Psoas muscle (tissue), 8 donors: ENCODE data around the gene COG1. TPM values are rescaled to one million over a fixed set of nuclear protein-coding genes. Genes with fewer than 3 reads are reported as not detected.

ENCODE experiments used
- ATAC-seq, 4 donors: fragments of 200-7000 bp; cut with Tn5 transposase; one replicate each; pipeline ENCODE4 v1.9.1; 2020; ENCODE audit warnings: moderate library complexity in 3 of 4, mild to moderate bottlenecking in 2 of 4
- DNase-seq, 2 donors: peaks; one replicate each; pipeline ENCODE4 v3.0.0-alpha.2; 2020
- H3K27ac ChIP-seq: fragments of 200-600 bp; one replicate; pipeline ENCODE4 v1.8.0; 2022
- H3K27me3 ChIP-seq, 3 donors: fragments of 200-600 bp in 1 of 3; one replicate each; pipeline versions ENCODE4 v1.6.1 to v1.8.0; 2013 to 2022; ENCODE audit warnings: low read length in 2 of 3, mild to moderate bottlenecking in 2 of 3, moderate library complexity in 1 of 3; ENCODE audit not compliant: insufficient read depth in 3 of 3
- H3K36me3 ChIP-seq, 2 donors: fragments of 200-600 bp in 1 of 2; one replicate each; pipeline versions ENCODE4 v1.6.1 to v1.8.0; 2013 to 2022; ENCODE audit warnings: low read depth in 1 of 2, mild to moderate bottlenecking in 1 of 2, moderate library complexity in 1 of 2; ENCODE audit not compliant: insufficient read depth in 1 of 2
- H3K4me1 ChIP-seq: fragments of 200-600 bp; one replicate; pipeline ENCODE4 v1.8.0; 2022
- H3K4me3 ChIP-seq: fragments of 200-600 bp; one replicate; pipeline ENCODE4 v1.8.0; 2022; ENCODE audit warnings: mild to moderate bottlenecking
- H3K9me3 ChIP-seq: fragments of 200-600 bp; one replicate; pipeline ENCODE4 v1.8.0; 2022
- WGBS, 3 donors: extraction: QIAGEN DNeasy Blood & Tissue Kit; methylation state at CpG; one replicate each; pipeline versions ENCODE4 v1.1.6 to v1.1.7; 2013; 5-methylcytosine and 5-hydroxymethylcytosine counted together
- intact Hi-C, 2 donors: fragments of 100-400 bp; cut with DNase I; formaldehyde crosslinking; loops; one replicate each; pipeline versions ENCODE4 v1.11.0 to v1.14.2; 2022
- polyA plus RNA-seq, 3 donors: library from polyadenylated mRNA; stranded (reverse); fragments of 200-250 nt; gene quantifications; one replicate each; pipeline ENCODE4 v1.2.3, GENCODE V29; 2013
- total RNA-seq, 4 donors: library from RNA; stranded (reverse); fragmentation: NEBNext Ultra II Directional in 2 of 4; extraction: Animal tissue kit (Norgen Biotek cat#: 25700) in 2 of 4; gene quantifications; one replicate each; pipeline versions ENCODE4 v1.2.1 to v1.2.4, GENCODE V29; 2021 to 2023
- TF ChIP-seq, protein P1 (sequence below): fragments of 200-600 bp; IDR thresholded peaks from one replicate; pipeline ENCODE4 v1.8.0; 2022; ENCODE audit warnings: antibody characterized with exemption
- donor health status: healthy with polysubstance abuse.
- donor health status: DM: no; HTN: no; CAD: no; lungs with moderate emphysema.
- donor health status: Bipolar disorder and iron deficiency.
- donor health status: healthy.
- donor health status: DM: yes; HTN: yes; CAD: no.
- donor health status: DM: no; HTN: no; CAD: no.
- donor health status: DM: no; HTN: no; CAD: no.
- donor health status: DM: yes; HTN: yes; CAD: no.

COG1 gene
- total and polyA plus RNA-seq, 7 donors: 28.9 to 61.9 (median 48.4) TPM

DNA sequence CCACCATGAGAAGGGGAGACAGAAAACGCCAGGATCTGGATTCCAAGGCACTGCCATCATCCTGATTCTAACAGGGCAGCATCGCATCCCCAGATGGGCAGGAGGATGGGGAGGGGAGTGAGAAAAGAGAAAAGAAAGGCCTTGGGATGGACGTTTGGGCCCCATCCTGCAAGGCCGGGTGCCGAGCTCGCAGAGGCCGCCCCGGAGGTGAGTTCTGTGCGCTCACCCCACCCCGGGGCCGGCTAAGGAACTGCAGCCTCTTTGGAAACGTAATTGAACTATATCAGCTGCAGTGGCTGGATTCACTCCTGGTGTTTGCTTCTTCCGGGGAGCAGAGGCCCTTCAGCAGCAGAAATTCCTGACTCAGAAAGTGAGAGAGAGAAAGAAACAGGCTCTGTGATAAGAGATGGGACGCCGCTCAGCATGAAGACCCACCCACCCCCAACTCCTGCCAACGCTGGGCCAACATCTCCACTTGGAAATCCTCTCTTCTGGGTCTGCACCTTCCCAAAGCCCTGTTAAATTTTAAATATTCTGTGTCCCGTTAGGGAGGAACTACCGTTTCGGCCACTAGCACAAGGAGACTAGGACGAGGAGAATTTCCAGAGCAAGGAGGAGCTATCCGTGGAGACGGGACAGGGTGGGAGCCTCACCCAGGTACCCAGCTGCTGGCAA, 36.6 kb upstream of the COG1 start:
- Histone ChIP-seq H3K4me1 (no peaks in the 10 kb centered on the region), H3K27ac (no peak overlapping the region), H3K9me3 (no peaks in the 10 kb centered on the region), H3K27me3 (peaks cover 0 to 7% (median under 1%) of the 10 kb centered on the region in 3 donors), H3K36me3 (no peaks in the 10 kb centered on the region), H3K4me3 (no peak overlapping the region)
- WGBS, 3 donors: 23 to 29% (median 28%) methylated on average over 22 of the region's 22 CpGs
- intact Hi-C loops: loop anchor here (2.0 to 10.0 kb wide), 5 partner anchors 169 to 592 kb away; no protein-coding TSS in a partner anchor
- DNase-seq (peak; percentile 68 to 71), ATAC-seq (peak; percentile 73 to 85 (median 80))
- TF ChIP-seq, protein P1, sequence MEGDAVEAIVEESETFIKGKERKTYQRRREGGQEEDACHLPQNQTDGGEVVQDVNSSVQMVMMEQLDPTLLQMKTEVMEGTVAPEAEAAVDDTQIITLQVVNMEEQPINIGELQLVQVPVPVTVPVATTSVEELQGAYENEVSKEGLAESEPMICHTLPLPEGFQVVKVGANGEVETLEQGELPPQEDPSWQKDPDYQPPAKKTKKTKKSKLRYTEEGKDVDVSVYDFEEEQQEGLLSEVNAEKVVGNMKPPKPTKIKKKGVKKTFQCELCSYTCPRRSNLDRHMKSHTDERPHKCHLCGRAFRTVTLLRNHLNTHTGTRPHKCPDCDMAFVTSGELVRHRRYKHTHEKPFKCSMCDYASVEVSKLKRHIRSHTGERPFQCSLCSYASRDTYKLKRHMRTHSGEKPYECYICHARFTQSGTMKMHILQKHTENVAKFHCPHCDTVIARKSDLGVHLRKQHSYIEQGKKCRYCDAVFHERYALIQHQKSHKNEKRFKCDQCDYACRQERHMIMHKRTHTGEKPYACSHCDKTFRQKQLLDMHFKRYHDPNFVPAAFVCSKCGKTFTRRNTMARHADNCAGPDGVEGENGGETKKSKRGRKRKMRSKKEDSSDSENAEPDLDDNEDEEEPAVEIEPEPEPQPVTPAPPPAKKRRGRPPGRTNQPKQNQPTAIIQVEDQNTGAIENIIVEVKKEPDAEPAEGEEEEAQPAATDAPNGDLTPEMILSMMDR: peak; percentile 73

DNA sequence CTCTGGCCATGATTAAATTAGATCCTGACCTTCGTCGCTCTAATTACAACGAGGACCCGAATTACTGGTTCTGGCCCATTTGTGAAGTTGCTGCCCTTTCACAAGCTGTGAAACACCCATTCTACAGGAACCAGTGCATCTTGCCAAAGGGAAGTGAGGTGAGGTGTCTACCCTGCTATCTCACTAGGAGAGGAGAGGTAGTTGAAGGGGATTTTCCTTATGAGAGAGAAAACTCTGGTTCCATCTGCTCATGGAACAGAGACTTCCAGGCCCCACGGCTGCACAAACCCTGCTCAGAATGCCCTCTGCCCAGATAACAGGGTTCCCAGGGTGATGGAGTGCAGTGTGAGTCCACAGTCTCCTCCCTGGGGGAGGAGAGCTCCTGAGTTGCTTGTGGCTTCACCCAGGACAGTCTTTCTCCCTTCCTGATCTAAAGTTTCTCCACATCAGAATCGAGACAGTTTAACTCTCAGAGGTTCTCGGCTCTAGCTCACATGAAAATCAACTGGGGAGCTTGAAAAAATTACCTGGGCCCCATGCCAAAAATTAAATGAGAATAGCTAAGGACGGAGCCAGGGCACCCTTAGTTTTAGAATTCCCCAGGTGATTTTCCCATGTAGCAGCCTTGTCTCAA, 35.9 kb upstream of the COG1 start:
- no peaks in the 10 kb centered on the region for H3K36me3 ChIP-seq
- H3K27ac ChIP-seq: no peak overlapping the region
- DNase-seq: no peak
- TF ChIP-seq, protein P1: no peak
- peaks cover 0 to 14% (median 5%) of the 10 kb centered on the region in 3 donors for H3K27me3 ChIP-seq
- H3K9me3 ChIP-seq: no peaks in the 10 kb centered on the region
- no peak overlapping the region for H3K4me3 ChIP-seq
- 69 to 71% (median 70%) methylated on average over 8 of the region's 8 CpGs for WGBS, 3 donors
- no peaks in the 10 kb centered on the region for H3K4me1 ChIP-seq
- no peak for ATAC-seq
- intact Hi-C loops: loop anchor here (2.0 to 10.0 kb wide), 5 partner anchors 170 to 592 kb away; no protein-coding TSS in a partner anchor

DNA sequence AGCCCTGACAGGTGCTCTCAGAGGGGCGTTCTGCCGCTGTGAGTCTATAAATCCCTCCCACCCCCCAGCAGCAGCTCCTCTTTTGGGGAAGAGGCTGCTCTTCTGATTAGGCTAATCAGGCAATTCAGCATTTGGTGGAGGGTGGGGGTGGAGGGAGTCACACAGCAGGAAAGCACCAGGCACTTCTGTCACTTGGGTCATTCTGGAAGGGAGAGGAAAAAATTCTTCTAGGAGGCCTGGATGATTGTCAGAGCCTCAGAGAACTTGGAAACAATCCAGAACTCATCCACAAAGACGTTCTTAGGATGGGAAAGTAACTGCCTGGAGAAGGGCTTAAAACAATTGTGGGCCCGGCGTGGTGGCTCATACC, 35.3 kb upstream of the COG1 start:
- H3K27ac ChIP-seq: no peak overlapping the region
- intact Hi-C loops: loop anchor here (2.0 to 10.0 kb wide), 5 partner anchors 170 to 593 kb away; no protein-coding TSS in a partner anchor
- TF ChIP-seq, protein P1: no peak
- peaks cover 0 to 17% (median 5%) of the 10 kb centered on the region in 3 donors for H3K27me3 ChIP-seq
- H3K36me3 ChIP-seq: no peaks in the 10 kb centered on the region
- H3K4me1 ChIP-seq: no peaks in the 10 kb centered on the region
- ATAC-seq (no peak), DNase-seq (no peak)
- H3K9me3 ChIP-seq: no peaks in the 10 kb centered on the region
- 41 to 63% (median 63%) methylated on average over 5 of the region's 5 CpGs for WGBS, 3 donors
- no peak overlapping the region for H3K4me3 ChIP-seq

DNA sequence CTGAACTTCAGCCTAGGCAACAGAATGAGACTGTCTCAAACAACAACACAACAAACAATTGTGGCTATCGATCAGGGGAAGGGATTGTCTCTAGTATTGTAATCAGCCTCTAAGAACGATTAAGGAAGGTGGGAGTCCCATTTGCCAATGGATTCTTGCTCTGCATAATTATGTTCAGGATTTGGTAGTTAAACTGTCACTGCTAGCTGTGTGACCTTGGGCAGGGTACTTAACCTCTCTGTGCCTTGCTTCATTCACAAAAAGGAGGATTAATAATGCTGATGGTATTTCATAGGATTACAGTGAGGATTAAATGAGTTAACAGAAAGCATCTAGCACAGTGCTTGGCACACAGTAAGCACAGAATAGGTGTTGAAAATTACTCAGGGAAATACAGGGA, 34.7 kb upstream of the COG1 start:
- H3K4me3 ChIP-seq: no peak overlapping the region
- TF ChIP-seq, protein P1: no peak
- no peak overlapping the region for H3K27ac ChIP-seq
- no peaks in the 10 kb centered on the region for H3K9me3 ChIP-seq
- DNase-seq (no peak), ATAC-seq (no peak)
- peaks cover 0 to 22% (median 5%) of the 10 kb centered on the region in 3 donors for H3K27me3 ChIP-seq
- intact Hi-C loops: loop anchor here (5.0 to 10.0 kb wide), 3 partner anchors 171 to 593 kb away; no protein-coding TSS in a partner anchor
- no peaks in the 10 kb centered on the region for H3K36me3 ChIP-seq
- WGBS, 3 donors: 82 to 88% (median 85%) methylated on average over 2 of the region's 2 CpGs
- H3K4me1 ChIP-seq: no peaks in the 10 kb centered on the region
